IPS-20b (cell line): Measurements from ENCODE around the gene PLB1.

Source experiments
- H3K27ac ChIP-seq: one replicate; pipeline ENCODE4 v1.5.1; 2013; ENCODE audit warnings: low read length
- H3K27me3 ChIP-seq: 2 replicates; pipeline ENCODE4 v1.6.1; 2013; ENCODE audit warnings: mild to moderate bottlenecking, low read length, inconsistent platforms; ENCODE audit not compliant: insufficient read depth
- H3K36me3 ChIP-seq: 2 replicates; pipeline ENCODE4 v1.6.1; 2013; ENCODE audit warnings: low read depth, mild to moderate bottlenecking, inconsistent platforms, low read length, moderate library complexity; ENCODE audit not compliant: insufficient read depth
- H3K4me1 ChIP-seq: 2 replicates; pipeline ENCODE4 v1.6.1; 2013; ENCODE audit warnings: mild to moderate bottlenecking, control low read depth, inconsistent platforms, low read length, moderate library complexity; ENCODE audit not compliant: insufficient read depth
- H3K4me3 ChIP-seq: 2 replicates; pipeline ENCODE4 v1.5.1; 2013; ENCODE audit warnings: mild to moderate bottlenecking, low read length, inconsistent platforms
- H3K9ac ChIP-seq: 2 replicates; pipeline ENCODE4 v1.6.1; 2013; ENCODE audit warnings: low read depth, mild to moderate bottlenecking, inconsistent platforms, low read length, moderate library complexity
- H3K9me3 ChIP-seq: 2 replicates; pipeline ENCODE4 v1.6.1; 2013; ENCODE audit warnings: mild to moderate bottlenecking, low read depth, low read length, inconsistent platforms; ENCODE audit not compliant: insufficient read depth

Gene PLB1

DNA sequence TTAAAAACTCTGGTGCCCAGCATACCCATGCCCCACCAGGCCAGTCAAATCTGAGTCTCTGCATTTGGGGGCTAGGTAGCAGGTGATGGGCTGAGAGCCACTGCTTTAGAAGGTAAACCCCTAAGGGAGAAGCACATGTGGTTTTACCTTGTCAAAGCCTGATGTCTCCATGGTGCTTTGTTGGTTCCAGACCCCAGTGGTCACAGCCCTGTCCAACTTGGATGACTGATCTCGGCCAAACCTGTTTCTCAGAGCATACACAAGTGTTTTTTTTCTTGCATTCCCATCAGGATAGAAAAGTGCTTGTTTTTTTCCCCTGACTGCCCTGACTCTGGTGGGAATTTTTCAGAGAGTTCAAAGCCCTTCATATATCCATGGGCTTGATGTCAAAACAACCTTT, 13.5 kb downstream of the PLB1 start:
- Histone ChIP-seq H3K4me1 (no peaks in the 10 kb centered on the region), H3K27me3 (no peaks in the 10 kb centered on the region)

GRCh38 chr2:28510184-28510583, 14.3 kb downstream of the PLB1 start:
- no peaks in the 10 kb centered on the region for H3K27me3 ChIP-seq
- no peak overlapping the region for H3K4me3 ChIP-seq
- no peaks in the 10 kb centered on the region for H3K36me3 ChIP-seq
- H3K4me1 ChIP-seq: no peaks in the 10 kb centered on the region
- no peaks in the 10 kb centered on the region for H3K9me3 ChIP-seq
- no peak overlapping the region for H3K9ac ChIP-seq
- no peak overlapping the region for H3K27ac ChIP-seq

More for the DNA sequence above, 13.5 kb downstream of the PLB1 start:
- H3K9me3 ChIP-seq: no peaks in the 10 kb centered on the region
- no peaks in the 10 kb centered on the region for H3K36me3 ChIP-seq
- no peak overlapping the region for H3K27ac ChIP-seq
- no peak overlapping the region for H3K9ac ChIP-seq
- H3K4me3 ChIP-seq: no peak overlapping the region

DNA sequence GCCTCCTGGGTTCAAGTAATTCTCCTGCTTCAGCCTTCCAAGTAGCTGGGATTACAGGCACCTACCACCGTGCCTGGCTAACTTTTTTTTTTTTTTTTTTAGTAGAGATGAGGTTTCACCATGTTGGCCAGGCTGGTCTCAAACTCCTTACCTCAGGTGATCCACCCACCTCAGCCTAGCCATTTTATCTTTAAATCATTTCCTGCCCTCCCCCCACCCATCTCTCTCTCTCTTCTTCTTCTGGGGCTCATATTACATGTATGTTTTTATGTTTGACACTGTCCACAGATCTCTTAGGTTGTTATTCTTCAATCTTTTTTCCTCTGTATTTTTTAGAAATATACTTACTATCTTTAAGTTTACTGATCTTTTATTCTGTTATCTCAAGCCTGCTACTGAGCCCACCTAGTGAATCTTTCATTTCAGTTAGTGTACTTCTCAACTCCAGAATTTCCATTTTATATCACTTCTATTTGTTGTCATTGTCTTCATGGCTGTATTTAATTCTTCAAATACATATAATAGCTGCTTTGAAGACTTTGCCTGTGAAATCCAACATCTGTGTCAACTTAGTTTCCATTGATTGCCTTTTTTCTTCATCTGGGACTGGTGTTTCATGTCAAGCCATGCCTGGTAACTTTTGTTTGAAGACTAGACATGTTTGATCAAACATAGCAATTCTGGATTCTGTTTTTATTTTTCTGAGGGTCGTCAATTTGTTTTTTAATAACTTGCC, 16.2 kb downstream of the PLB1 start:
- no peaks in the 10 kb centered on the region for H3K4me1 ChIP-seq
- H3K9me3 ChIP-seq: no peaks in the 10 kb centered on the region
- no peak overlapping the region for H3K4me3 ChIP-seq
- H3K27me3 ChIP-seq: no peaks in the 10 kb centered on the region
- no peaks in the 10 kb centered on the region for H3K36me3 ChIP-seq
- no peak overlapping the region for H3K27ac ChIP-seq
- no peak overlapping the region for H3K9ac ChIP-seq

GRCh38 chr2:28512607-28512965, 16.7 kb downstream of the PLB1 start:
- Histone ChIP-seq H3K9me3 (no peaks in the 10 kb centered on the region), H3K36me3 (no peaks in the 10 kb centered on the region), H3K27me3 (no peaks in the 10 kb centered on the region), H3K4me3 (no peak overlapping the region), H3K27ac (no peak overlapping the region), H3K4me1 (no peaks in the 10 kb centered on the region), H3K9ac (no peak overlapping the region)

GRCh38 chr2:28513097-28513496, 17.2 kb downstream of the PLB1 start:
- no peak overlapping the region for H3K9ac ChIP-seq
- H3K4me3 ChIP-seq: no peak overlapping the region
- H3K27ac ChIP-seq: no peak overlapping the region
- no peaks in the 10 kb centered on the region for H3K27me3 ChIP-seq
- no peaks in the 10 kb centered on the region for H3K36me3 ChIP-seq
- no peaks in the 10 kb centered on the region for H3K4me1 ChIP-seq
- no peaks in the 10 kb centered on the region for H3K9me3 ChIP-seq

DNA sequence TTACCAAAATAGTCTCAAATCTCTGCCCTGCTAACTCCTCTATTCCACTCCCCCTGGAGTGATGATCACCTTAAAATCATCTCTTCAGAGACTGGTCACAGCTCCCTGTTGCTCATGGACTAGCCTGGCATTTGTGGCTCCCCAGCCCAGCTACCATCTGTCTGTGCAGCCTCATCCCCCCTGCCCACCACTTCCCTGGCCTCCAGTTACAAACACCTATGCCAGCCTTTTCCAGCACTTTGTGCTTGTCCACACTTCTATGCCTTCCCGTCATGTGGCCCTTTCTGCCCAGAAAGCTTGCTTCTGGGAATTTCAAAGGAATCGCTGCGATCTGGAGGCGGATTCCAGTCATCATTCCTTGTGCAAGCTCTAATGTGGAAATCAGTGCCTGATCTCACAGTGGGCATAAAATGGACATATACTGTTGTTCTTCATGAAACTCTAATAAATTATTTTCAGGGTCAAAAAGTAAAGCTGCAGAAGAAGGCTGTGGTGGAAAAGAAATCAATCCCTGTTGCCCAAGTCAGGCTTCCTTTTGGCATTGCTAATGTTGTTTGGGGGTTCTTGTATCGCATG, 19.4 kb downstream of the PLB1 start:
- Histone ChIP-seq H3K27ac (no peak overlapping the region), H3K27me3 (no peaks in the 10 kb centered on the region), H3K36me3 (no peaks in the 10 kb centered on the region), H3K9ac (no peak overlapping the region), H3K9me3 (no peaks in the 10 kb centered on the region), H3K4me3 (no peak overlapping the region), H3K4me1 (no peaks in the 10 kb centered on the region)

DNA sequence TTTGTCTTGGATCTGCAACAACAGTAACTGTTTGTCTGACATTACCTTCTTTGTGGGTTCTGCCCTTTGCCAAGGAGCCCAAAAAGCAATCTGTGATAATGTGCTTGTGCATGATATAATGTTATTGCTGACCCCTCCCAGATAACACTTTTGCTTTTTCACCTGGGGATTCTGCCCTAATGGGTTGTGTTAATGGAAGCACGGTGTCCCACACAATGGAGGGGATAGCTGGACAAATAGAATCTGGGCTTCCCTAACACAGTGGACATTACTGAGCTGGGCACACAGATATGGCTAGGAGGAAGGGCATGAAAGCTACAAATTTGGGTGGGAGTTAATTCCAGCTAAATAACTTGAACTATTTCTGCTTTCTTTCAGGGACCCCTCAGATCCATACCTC, 20.6 kb downstream of the PLB1 start:
- H3K27ac ChIP-seq: no peak overlapping the region
- no peak overlapping the region for H3K9ac ChIP-seq
- H3K36me3 ChIP-seq: no peaks in the 10 kb centered on the region
- no peaks in the 10 kb centered on the region for H3K27me3 ChIP-seq
- no peaks in the 10 kb centered on the region for H3K4me1 ChIP-seq
- no peaks in the 10 kb centered on the region for H3K9me3 ChIP-seq
- no peak overlapping the region for H3K4me3 ChIP-seq

- no peak overlapping the region for H3K4me3 ChIP-seq
- no peaks in the 10 kb centered on the region for H3K27me3 ChIP-seq
- no peaks in the 10 kb centered on the region for H3K4me1 ChIP-seq
- H3K27ac ChIP-seq: no peak overlapping the region
- no peaks in the 10 kb centered on the region for H3K36me3 ChIP-seq
- H3K9ac ChIP-seq: no peak overlapping the region
- H3K9me3 ChIP-seq: no peaks in the 10 kb centered on the region
Observed at GRCh38 chr2:28516950-28517349, 21.1 kb downstream of the PLB1 start.

GRCh38 chr2:28521663-28522062, 25.8 kb downstream of the PLB1 start:
- Histone ChIP-seq H3K4me3 (no peak overlapping the region), H3K4me1 (no peaks in the 10 kb centered on the region), H3K9ac (no peak overlapping the region), H3K36me3 (no peaks in the 10 kb centered on the region), H3K27me3 (no peaks in the 10 kb centered on the region; the same call in 1 of the 2 replicates), H3K27ac (no peak overlapping the region), H3K9me3 (no peaks in the 10 kb centered on the region)

- Histone ChIP-seq H3K9ac (no peak overlapping the region), H3K27ac (no peak overlapping the region), H3K36me3 (no peaks in the 10 kb centered on the region), H3K4me3 (no peak overlapping the region), H3K4me1 (no peaks in the 10 kb centered on the region), H3K9me3 (no peaks in the 10 kb centered on the region), H3K27me3 (no peaks in the 10 kb centered on the region; the same call in 1 of the 2 replicates)
Observed at GRCh38 chr2:28522481-28522880, 26.6 kb downstream of the PLB1 start.

GRCh38 chr2:28523902-28524301, 28.0 kb downstream of the PLB1 start:
- no peaks in the 10 kb centered on the region for H3K36me3 ChIP-seq
- H3K27ac ChIP-seq: no peak overlapping the region
- no peaks in the 10 kb centered on the region for H3K9me3 ChIP-seq
- H3K4me3 ChIP-seq: no peak overlapping the region
- no peaks in the 10 kb centered on the region for H3K4me1 ChIP-seq
- H3K27me3 ChIP-seq: no peaks in the 10 kb centered on the region; the same call in 1 of the 2 replicates
- H3K9ac ChIP-seq: no peak overlapping the region

DNA sequence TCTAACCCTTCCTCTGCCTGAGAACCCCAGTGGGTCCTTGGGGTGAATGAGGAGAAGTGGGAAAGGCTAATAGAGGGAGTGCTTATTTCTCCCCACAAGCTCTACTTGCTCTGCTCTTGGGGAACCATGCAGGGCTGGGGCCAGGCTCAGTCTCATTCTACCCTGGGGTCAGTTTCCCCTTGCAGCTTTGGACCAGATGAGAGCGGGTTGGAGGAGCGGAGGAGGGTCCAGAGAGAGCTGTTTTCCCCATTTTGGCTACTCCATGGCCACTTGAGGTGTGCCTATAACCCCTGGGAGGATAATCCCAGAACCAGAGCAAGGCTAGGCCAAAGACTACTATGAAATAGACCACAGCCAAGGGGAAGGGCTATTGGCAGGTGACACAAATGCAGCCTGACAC, 29.6 kb downstream of the PLB1 start:
- H3K4me3 ChIP-seq: no peak overlapping the region
- H3K27ac ChIP-seq: no peak overlapping the region
- H3K4me1 ChIP-seq: no peaks in the 10 kb centered on the region
- H3K9ac ChIP-seq: no peak overlapping the region
- no peaks in the 10 kb centered on the region; the same call in 1 of the 2 replicates for H3K27me3 ChIP-seq
- H3K36me3 ChIP-seq: no peaks in the 10 kb centered on the region
- no peaks in the 10 kb centered on the region for H3K9me3 ChIP-seq
